HS-5 (cell line): Measurements from ENCODE around the gene NUPR1.
"Not testable (repeated sequence)": the region's sequence is repeated elsewhere in the genome, so short reads cannot be mapped to it uniquely, and the experiment has no call there.

ENCODE experiments used
- DNase-seq: peaks from one replicate; pipeline ENCODE4 v3.0.0-alpha.2; 2012; ENCODE audit warnings: low read depth

The NUPR1 gene

DNA sequence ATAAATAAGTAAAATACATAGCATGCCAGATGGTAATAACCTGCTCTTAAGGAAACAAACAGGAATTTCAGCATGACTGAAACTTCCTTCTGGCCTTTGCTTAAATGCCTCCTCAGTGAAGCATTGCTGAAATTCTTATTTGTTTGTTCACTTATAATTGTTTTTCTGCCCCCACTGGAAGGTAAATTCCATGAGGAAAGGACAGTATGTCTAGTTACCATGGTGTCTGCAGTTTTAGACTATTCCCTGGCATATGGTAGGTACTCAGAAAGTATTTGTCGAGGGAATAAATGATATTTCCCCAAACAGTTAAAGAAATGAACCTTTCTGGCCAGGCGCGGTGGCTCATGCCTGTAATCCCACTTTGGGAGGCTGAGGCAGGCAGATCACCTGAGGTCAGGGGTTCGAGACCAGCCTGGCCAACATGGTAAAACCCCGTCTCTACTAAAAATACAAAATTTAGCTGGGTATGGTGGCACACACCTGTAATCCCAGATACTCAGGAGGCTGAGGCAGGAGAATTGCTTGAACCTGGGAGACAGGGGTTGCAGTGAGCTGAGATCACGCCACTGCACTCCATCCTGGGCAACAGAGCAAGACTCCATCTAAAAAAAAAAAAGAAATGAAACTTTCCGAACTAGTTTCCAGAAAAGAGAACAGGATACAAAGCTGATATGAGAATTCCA is 11.5 kb downstream of the NUPR1 start:
- DNase-seq = not testable (repeated sequence)

DNA sequence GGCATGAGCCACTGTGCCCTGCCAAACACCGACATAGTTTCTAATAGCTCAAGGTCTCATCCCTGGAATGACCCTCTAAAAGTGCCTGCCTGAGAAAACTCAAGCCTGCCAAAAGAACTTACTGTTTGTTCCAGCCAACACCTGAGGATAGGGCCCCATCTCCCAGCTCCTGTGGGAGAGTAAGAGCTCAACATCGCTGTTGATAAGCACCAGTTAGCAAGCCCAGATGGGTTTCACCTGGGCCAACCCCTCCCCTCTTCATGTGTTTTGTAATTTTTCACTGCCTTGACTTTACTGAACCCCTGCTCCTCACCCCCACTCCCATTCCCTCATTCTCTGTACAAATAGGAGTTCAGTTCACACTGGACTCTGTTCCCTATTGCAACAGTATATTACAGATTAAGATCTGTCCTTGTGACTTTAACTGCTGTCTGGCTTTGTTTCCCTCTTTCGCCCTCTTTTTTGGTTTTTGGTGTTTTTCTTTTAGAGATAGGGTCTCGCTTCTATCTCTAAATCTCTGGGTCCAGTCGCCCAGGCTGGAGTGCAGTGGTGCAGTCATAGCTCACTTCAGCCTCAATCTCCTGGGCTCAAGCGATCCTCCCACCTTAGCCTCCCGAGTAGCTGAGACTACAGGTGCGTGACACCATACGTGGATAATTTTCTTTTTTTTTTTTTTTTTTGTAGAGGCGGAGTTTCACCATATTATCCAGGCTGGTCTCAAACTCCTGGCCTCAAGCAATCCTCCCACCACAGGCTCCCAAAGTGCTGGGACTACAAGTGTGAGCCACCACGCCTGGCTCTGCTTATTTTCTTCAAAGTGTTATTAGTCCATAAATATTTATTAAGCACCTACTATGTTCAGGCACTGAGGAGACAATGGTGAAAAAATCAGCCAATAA is 12.3 kb downstream of the NUPR1 start:
- DNase-seq = no peak

DNA sequence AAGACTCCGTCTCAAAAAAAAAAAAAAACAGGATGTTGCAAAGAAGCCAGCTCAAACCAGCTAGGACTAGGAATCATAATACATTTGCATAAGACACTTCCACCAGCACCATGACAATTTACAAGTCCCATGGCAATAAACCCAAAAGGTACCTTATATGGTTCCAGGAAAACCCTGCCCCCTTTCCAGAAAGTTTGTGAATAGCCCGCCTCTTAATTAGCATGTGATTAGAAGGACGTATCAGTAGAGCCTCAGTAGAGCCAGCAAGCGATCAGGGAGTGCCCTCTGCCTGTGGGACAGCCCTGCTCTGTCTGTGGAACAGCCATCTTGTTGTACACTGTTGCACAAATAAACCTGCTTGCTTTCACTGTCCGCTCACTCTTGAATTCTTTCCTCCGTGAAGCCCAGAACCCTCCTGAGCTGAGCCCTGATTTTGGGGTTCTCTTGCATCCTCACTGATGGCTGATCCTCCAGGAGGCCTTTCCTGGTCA is 14.0 kb downstream of the NUPR1 start:
- DNase-seq = no peak

DNA sequence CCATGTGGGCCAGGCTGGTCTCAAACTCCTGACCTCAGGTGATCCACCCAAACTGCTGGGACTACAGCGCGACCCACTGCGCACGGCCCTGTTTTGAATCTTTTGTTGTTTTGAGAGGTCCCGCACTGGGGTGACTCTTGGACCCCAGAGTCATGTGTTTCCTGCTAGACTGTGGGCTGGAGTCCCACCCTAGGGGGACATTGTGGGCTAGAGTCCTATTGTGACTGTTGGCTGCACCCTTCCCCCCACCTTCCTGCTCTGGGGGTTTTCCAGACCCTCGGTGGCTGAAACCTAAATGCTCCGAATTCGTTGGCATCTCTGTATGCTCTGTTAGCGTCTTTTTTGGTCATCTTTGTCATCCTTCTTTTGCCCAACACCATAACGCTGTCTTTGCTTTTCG is 16.0 kb downstream of the NUPR1 start:
- DNase-seq = no peak

DNA sequence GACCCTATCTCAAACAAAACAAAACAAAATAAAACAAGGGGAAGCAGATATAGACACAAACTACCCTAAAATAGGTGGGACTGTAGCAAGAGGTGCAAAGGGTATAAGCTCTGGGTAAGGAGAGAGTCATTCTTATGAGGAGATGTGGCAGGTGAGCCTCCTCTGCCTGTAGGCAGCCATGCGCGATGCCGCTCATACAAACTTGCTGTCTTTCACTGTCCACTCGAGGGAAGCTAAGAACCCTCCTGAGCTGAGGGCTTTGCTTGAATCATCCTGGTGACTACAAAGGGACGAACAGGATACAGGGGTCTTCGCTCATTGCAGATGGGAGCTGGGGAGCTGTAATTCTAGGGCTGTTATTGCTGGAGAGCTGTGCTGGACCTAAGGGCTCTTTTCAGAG is 17.3 kb downstream of the NUPR1 start:
- DNase-seq = no peak

DNA sequence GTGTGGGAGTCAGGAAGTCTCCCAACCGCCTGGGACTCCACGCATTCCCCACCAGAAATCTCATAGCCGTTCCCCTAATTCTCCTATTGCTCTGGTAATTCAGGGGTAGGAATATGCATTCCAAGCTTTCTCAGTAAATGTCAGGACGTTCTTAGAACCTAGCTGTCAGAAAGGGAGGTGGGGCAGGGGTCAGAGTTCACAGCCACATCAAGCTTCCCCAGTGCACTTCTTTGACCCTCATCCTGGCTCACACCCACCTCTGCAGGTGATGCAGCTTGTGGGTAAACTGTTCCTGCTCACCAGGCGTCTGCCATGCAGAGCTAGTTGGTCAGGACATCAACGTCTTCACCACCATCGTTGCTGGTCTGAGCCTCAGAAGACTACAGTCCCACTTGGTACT is 18.1 kb downstream of the NUPR1 start:
- no peak for DNase-seq

DNA sequence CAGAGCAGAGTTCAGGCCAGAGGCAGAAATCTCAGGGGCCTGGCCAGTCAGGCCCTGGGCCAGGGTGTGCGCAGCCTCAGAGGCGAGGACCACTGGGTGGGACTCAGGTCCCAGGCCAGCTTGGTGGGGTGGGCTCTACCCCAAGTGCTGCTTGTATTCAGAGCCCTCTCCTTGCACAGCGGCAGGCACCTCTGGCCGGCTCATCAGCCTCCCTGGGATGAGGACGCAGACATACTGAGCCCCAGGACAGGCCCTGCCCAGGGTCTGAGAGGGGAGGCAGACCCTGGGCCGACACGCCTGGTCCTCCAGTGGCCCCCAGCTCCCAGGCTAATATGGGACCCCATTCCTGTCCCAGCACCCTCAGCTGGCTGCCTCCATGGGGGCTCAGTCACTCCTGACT is 24.5 kb downstream of the NUPR1 start:
- no peak for DNase-seq

DNA sequence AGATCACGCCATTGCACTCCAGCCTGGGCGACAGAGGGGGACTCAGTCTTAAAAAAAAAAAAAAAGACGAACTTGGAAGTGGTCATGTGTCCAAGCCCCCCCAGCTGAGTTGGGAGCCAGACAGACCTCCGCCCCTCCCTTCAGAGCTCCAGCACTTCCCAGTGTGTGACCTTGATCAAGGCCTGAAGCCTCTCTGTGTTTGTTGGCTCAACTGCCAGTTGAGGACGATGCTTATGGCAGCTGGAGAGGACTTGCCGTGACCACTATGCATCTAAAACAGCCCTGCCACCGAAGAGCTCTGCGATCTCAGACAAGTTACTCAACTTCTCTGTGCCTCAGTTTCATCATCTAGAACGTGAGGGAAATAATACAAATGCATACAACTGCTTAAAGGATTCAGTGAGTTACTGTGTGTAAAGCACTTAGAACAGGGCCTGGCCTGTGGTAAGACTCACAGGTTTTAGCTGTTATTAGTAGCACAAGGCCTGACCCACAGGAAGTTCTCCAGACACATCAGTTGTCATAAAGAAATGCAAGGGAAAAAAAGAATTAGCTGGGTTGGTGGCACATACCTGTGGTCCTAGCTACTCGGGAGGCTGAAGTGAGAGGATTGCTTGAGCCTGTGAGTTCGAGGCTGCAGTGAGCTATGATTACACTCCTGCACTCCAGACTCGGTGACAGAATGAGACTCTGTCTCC is 25.1 kb downstream of the NUPR1 start:
- no peak for DNase-seq

DNA sequence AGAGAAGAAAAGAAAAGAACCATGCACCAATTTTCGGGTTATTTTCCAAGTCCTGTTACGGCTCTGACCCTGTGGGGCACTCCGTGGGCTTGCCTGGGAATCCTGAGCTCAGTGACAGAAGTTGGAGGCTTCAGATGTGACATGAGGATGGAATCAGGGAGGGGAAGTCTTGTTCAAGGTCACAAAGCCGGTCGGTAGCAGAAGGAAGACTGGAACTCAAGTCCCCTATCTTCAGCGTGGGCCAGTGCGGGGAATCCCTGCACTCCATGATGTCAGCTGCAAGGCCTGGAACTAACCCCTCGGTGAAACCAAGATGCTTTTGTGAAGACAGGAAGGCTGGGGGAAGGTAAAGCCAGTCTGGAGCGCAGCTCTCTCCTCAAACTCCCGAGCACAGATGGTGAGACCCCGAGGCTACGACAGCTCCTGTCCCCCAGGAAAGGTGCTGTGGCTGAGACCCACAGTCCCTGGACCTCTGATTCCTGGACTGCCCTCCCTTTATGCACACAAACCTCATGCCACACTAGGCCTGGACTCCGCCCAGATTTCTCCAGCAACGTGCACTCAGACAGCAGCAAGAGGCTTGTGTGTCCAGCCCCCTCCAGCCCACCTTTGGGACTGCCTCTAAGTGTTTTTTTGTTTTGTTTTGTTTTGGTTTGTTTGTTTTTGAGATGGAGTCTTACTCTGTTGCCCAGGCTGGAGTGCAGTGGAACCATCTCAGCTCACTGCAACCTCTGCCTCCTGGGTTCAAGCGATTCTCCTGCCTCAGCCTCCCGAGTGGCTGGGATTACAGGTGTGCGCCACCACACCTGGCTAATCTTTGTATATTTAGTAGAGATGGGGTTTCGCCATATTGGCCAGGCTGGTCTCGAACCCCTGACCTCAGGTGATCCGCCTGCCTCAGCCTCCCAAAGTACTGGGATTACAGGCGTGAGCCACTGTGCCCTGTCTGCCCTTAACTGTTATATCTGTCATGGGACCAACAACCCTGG is 26.7 kb downstream of the NUPR1 start:
- DNase-seq = no peak

DNA sequence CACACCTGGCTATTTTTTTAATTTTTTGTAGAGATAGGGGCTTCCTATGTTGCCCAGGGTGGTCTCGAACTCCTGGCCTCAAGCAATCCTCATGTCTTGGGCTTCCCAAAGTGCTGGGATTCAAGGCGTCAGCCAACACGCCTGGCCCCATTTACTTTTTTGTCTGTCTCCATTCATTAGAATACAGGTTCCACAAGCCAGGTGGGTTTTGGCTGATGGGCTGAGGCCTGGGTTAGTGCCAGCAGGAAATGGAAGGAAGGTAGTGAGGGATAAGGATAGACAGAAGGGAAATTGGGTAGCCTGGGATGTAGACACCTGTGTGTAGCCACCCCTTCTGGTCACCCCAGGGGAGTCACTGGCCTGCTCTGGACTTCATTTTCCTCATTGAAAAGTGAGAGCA is 27.7 kb downstream of the NUPR1 start:
- DNase-seq = no peak

DNA sequence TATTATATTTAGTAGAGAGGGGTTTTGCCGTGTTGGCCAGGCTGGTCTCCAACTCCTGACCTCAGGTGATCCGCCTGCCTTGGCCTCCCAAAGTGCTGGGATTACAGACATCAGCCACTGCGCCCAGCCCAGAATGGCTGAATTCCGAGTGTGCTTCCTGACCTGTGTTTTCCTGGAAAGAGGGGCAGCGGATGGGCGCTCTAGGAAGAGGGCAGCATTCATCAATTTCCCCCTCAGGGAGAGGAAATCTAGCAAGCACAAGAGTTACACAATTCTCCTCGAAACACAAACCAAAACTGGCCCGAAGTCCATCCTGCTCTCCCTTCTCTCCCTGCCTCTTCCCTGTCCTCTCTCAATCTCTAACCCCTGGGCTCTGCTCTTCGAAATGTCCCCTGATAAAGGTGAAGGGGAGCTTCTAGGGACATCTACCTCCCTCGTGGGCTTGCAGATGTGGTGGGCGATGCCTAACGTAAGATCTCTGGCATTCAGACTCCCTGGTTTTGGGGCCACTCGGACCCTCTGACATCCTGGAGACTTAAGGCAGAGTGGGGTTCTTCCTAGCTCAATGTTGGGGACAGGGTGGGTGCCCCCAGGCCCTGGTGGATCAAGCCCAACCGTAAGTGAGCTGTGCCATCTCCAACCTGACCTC is 33.2 kb downstream of the NUPR1 start:
- DNase-seq = no peak

DNA sequence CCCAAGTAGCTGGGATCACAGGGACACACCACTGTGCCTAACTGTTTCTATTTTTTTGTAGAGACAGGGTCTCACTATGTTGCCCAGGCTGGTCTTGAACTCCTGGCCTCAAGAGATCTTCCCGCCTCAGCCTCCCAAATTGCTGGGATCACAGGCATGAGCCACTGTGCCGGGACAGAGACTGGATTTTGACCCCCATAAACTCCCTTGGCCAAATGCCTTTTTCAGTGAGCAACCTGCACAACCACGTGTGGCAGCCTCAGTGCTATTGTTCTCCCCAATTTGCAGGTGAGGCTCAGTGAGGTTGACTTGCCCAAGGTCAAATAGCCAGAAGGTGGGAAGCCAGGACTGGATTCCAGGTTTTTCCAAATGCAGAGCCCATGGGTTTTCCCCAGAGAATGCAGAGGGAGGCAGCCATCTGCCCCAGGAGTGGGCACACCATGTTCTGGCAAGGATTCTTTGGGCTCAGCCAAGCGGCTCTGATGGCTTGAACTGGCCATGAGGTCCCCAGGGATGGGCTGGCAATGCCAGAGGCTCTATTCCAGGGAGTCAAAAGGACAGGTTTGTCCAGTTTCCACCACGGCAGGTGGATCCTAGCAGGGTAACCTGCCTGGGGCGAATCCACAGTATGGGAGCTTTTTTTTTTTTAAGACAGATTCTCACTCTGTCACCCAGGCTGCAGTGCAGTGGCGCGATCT is 33.9 kb downstream of the NUPR1 start:
- DNase-seq = no peak

DNA sequence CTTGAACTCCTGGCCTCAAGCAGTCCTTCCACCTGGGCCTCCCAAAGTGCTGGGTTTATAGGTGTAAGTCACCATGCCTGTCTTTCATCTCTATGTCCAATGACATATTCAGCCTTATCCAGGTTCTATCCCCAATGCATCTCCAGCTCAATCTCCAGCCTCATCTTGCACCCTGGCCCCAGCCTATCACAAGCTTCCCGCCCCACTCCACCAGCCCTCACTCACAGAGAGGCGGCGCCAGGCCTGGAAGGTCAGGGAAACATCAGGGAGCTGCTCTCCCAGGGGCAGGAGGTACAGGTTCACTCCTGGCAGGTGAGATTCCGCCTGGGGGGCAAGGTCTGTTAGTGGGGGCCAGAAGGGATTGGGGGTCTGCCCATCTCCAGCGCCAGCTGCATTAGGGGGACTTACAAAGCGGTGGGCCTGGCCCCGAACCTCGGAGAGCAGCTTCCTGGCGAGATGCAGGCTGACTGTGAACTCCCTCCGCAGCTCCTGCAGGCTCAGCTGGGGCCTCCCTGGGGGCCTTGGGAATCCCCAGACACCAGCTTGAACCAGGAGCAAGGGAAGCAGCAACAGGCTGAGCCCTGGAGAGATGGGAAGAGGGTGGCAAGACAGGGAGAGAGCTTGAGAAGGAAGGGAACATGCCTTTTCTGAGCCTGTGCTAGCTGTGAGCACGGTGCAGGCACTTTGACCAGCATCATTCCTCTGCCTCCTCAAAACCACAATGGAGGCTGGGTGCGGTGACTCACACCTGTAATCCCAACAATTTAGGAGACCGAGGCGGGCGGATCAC is 35.1 kb downstream of the NUPR1 start:
- DNase-seq = no peak

DNA sequence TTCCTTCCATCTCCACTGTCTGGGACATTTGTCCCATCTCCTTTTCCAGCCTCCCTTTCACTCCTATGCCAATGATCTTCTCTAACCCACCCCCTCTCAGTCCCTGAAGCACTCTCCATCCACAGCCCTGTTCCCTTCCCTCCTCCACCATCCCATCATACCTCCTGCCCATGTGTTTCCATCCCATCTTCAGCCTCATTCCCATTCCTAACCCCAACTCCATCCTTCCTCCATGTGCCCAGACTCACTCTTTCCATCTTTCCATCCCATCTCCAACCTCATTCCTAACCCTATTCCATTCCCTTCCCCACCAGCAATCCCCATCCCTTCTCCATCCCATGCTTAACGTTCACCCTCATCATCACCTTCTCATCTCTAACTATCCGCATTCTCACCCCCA is 36.5 kb downstream of the NUPR1 start:
- no peak for DNase-seq

DNA sequence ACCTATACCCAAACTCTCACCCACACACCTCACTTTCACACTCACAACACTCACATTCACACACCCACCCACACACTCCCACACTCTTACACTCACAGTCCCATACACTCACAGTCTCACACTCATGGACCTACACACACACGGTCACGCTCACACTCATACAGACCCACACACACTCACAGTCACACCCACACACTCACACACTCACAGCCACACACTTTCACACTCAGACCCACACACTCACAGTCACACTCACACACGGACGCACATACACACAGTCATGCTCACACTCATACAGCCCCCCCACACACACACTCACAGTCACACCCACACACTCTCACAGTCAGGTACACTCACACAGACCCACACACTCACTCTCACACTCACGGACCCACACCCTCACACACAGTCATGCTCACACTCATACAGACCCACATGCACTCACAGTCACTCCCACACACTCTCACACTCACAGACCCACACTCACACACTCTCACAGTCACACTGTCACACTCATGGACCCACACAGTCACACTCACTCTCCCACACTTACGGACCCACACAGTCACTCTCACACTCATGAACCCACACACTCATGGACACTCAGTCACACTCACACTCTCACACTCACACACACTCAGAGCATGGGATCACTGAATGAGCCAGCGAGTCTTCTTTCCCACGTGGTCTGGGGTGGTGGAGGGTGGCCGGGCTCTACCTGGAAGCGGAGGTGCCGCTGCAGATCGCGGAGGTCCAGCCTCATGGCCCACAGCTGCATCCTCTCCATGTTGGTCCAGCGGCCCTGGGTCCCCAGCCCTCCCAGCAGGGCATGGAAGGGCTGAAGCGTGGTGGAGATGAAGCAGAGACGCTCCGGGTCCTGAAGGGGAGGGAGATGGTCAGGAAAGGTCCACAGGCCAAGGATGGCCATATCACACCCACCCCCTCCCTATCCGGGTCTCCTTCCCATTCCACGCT is 37.2 kb downstream of the NUPR1 start:
- no peak for DNase-seq

DNA sequence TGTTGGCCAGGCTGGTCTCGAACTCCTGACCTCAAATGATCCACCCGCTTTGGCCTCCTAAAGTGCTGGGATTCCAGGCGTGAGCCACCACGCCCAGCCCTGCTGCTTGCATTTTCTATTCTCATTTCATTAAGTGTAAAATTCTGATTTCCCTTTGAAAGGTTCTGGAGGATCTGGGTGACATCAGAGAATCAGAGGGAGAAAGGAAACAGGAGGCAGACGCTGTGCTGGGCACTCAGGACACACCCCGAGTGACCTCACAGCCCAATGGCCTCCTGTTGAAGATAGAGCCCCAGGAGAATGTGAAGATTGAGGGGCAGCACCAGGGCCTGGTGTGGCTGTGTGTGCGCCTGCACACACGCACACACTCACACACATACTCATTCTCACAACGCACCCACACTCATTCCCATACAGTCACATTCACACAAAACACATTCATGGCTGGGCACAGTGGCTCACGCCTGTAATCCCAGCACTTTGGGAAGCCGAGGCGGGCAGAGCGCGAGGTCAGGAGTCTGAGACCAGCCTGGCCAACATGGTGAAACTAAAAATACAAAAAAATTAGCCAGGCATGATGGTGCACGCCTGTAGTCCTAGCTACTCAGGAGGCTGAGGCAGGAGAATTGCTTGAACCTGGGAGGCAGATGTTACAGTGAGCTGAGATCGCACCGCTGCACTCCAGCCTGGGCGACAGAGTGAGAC is 38.1 kb downstream of the NUPR1 start:
- DNase-seq = not testable (repeated sequence)

DNA sequence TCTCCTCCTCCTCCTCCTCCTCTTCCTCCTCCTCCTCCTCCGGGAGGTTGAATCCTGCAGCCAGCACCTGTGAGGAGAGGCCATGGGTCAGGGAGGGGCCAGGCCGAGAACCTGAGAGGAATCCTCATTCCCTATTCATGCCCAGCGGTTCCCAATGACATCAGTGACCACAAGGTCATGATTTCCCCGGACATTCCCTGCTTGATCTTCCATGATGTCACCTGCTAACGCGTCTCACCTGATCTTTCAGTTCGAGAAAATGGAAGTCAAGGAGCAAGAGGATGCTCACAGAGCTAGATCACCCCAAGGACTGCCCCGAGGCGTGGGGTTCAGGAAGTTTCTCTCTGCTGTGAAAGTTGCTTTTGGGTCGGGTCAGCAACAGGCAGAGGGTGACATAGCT is 38.9 kb downstream of the NUPR1 start:
- DNase-seq = no peak
